GM10248 (cell line): ENCODE results near the gene TAAR6.

Source experiments
- CTCF ChIA-PET: fragments of 300-600 bp; sonication (Branson Sonifier 250); formaldehyde crosslinking; extraction: SDS; loops from one replicate; lab custom pipeline; 2021; ENCODE audit warnings: antibody characterized with exemption; lab: Yijun Ruan, JAX
- POLR2A ChIA-PET: fragments of 350-650 bp; sonication (Branson Sonifier 250); formaldehyde crosslinking; extraction: SDS; loops from one replicate; lab custom pipeline; 2020; ENCODE audit warnings: antibody characterized with exemption; lab: Yijun Ruan, JAX
- DNase-seq: peaks from one replicate; pipeline ENCODE4 v3.0.0; 2012; ENCODE audit errors: extremely low spot score
- TF ChIP-seq, protein P1 (sequence below): IDR thresholded peaks from 2 replicates; pipeline ENCODE4 v1.5.1; 2012; ENCODE audit warnings: mild to moderate bottlenecking, low read depth; ENCODE audit errors: extremely low read depth, missing control alignments, control extremely low read depth

The TAAR6 gene

DNA sequence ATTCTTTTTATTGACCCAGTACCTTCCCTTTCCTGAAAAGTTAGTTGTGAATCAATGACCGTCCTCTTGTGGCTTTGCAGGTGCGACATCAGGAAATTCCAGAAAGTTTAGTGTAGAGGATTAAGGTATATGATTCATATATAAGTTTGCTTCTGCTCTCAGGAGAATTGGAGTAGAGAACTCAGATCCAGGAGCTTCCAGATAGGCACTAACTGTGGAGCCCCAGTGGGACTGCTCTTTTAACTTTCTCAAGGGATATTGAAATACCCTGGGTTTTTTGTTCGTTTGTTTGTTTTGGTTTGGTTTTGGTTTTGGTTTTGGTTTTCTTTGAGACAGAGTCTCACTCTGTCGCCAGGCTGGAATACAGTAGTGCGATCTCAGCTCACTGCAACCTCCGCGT lies 44.4 kb downstream of the TAAR6 start:
- CTCF ChIA-PET, result no interaction called here
- POLR2A ChIA-PET, result no interaction called here
- TF ChIP-seq, protein P1, sequence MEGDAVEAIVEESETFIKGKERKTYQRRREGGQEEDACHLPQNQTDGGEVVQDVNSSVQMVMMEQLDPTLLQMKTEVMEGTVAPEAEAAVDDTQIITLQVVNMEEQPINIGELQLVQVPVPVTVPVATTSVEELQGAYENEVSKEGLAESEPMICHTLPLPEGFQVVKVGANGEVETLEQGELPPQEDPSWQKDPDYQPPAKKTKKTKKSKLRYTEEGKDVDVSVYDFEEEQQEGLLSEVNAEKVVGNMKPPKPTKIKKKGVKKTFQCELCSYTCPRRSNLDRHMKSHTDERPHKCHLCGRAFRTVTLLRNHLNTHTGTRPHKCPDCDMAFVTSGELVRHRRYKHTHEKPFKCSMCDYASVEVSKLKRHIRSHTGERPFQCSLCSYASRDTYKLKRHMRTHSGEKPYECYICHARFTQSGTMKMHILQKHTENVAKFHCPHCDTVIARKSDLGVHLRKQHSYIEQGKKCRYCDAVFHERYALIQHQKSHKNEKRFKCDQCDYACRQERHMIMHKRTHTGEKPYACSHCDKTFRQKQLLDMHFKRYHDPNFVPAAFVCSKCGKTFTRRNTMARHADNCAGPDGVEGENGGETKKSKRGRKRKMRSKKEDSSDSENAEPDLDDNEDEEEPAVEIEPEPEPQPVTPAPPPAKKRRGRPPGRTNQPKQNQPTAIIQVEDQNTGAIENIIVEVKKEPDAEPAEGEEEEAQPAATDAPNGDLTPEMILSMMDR, result no peak
- no peak for DNase-seq

DNA sequence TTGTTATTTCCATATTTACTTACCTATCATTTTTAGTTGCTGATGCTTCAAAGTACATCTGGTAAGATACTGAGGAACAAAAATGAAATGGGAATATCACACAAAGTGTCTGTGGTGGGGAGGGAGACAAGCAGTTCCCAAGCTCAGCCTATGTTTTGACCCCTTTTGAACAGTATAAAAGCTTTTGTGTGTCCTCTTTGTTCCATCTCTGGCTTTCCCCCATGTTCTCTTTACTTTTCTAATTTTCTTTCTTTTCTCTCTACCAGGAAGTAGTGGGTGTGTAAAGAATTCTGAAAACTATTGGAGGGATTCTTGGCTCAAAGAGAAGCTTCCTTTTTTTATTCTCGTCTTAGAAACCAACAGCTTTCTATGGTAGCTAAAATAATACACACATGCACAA lies 46.6 kb downstream of the TAAR6 start:
- ChIA-PET POLR2A (interaction anchor here (1.0 kb wide), 1 partner anchor 196 kb away, joined by 3 read pairs; no protein-coding TSS in a partner anchor), CTCF (interaction anchor here (1.5 to 2.0 kb wide), 2 partner anchors 8 to 21 kb away, joined by 4 to 7 read pairs; partner anchors contain the start of gene TAAR2)
- TF ChIP-seq, protein P1, result no peak
- no peak for DNase-seq
